ENCODE data around the gene ARMC9. TPM values are rescaled to one million over a fixed set of nuclear protein-coding genes. Genes with fewer than 3 reads are reported as not detected.

ARMC9 gene
- total RNA-seq, 4 donors from 2014 or later, result 0.20 to 7.2 (median 3.2) TPM

DNA sequence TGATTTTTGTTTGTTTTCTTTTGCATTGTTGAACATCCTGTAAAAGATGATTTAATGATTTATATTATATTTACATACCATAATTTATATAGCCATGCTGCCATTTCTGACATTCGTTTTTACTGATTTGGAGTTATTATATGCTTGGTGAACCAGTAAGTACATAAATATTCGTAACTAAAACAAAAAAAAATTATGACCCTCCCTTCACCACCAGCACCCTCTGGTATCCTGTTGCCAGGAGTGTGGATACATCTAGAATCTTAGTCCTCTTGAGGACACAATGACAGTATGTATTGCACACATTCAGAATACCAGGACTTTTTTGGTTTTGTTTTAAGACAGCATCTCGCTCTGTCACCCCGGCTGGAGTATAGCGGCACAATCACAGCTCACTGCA, 153.2 kb downstream of the ARMC9 start:
- ATAC-seq (no peak), DNase-seq (no peak)
- H3K4me1 ChIP-seq, result no peaks in the 10 kb centered on the region
- TF ChIP-seq POLR2A (IDR thresholded peaks at IDR 0.05), result no peak
- TF ChIP-seq, protein P1, sequence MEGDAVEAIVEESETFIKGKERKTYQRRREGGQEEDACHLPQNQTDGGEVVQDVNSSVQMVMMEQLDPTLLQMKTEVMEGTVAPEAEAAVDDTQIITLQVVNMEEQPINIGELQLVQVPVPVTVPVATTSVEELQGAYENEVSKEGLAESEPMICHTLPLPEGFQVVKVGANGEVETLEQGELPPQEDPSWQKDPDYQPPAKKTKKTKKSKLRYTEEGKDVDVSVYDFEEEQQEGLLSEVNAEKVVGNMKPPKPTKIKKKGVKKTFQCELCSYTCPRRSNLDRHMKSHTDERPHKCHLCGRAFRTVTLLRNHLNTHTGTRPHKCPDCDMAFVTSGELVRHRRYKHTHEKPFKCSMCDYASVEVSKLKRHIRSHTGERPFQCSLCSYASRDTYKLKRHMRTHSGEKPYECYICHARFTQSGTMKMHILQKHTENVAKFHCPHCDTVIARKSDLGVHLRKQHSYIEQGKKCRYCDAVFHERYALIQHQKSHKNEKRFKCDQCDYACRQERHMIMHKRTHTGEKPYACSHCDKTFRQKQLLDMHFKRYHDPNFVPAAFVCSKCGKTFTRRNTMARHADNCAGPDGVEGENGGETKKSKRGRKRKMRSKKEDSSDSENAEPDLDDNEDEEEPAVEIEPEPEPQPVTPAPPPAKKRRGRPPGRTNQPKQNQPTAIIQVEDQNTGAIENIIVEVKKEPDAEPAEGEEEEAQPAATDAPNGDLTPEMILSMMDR (IDR thresholded peaks at IDR 0.05 in 4 of 5, conservative IDR thresholded peaks at IDR 0.05 in 1 of 5), result no peak
- no peaks in the 10 kb centered on the region for H3K9me3 ChIP-seq
- no peak overlapping the region for H3K27ac ChIP-seq
- H3K4me3 ChIP-seq, result no peak overlapping the region
- H3K27me3 ChIP-seq, result no peaks in the 10 kb centered on the region
- in situ Hi-C loops (cut with MboI; ENCODE audit: low sequenced_read_pairs in 4 of 4) (no loop called here), intact Hi-C loops (cut with DNase I; ENCODE audit: low total_unique reads) (no loop called here)
- no peaks in the 10 kb centered on the region for H3K36me3 ChIP-seq

DNA sequence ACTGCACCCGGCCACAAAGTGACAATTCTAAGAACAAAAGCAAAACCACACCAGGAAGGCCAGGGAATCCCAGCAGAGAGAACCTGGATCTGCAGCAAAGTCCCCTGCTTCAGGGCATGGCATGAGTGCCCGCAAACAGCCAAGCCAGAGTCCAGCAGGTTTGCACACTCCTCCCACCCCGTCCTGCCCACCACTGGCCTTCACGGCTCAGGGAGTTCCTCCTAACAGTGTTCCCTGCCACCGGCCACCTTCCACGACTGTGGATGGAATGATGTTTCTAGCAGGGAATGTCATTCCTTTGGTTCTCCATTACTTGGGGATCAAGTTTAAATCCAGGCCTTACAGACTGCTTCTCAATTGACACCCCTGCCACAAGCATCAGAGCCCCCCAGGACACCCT, 155.0 kb downstream of the ARMC9 start:
- H3K9me3 ChIP-seq, result no peaks in the 10 kb centered on the region
- no peak for TF ChIP-seq POLR2A (IDR thresholded peaks at IDR 0.05)
- TF ChIP-seq, protein P1 (IDR thresholded peaks at IDR 0.05 in 4 of 5, conservative IDR thresholded peaks at IDR 0.05 in 1 of 5), result no peak
- no peaks in the 10 kb centered on the region for H3K36me3 ChIP-seq
- intact Hi-C loops (cut with DNase I; ENCODE audit: low total_unique reads) (no loop called here), in situ Hi-C loops (cut with MboI; ENCODE audit: low sequenced_read_pairs in 4 of 4) (no loop called here)
- H3K27ac ChIP-seq, result no peak overlapping the region
- DNase-seq (no peak), ATAC-seq (no peak)
- no peaks in the 10 kb centered on the region for H3K4me1 ChIP-seq
- H3K27me3 ChIP-seq, result no peaks in the 10 kb centered on the region
- no peak overlapping the region for H3K4me3 ChIP-seq

DNA sequence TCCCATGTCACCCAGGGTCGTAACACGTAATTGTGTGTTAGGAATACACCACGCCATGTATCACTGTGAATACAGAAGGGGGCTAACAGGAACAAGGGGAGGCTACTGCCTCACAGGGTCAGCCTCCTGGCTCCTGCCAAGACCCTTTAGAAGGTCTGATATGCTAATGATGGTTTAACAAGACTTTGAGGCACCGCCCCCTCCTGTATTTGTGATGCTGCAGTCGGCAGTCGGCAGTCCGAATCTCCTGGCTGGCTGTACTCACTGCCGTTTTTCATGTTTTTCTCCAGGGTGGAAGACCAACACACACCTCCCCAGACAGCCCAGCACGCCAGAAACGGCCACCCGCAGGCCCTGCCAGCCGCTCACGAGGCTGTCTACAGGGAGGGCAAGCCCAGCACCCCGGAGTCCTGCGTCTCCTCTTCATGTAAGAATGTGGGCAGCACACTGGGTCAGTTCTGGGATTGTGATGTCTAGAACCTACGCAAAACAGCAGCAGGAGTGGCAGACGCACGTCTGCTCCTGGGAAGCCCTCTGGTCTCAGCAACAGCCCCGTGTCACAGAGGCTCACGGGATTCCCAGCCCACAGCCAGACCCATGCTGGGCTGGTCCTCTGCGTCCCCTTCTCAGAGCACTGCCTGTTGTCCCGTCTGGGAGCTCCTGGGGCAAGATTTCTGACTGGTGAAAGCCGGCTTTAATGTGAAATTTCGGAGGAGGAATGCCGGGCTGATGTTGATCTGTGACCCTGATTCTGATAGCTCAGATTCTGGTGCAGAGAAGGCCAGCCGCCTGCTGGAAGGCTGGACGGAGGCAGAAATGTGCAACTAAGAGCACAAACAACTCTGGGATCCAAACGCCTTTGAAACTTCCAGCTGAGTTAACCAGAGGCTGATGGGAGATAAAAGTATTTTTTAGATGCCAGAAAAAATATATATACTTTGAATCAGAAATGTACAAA, 157.4 kb downstream of the ARMC9 start:
- in situ Hi-C loops (cut with MboI; ENCODE audit: low sequenced_read_pairs in 4 of 4) (no loop called here), intact Hi-C loops (cut with DNase I; ENCODE audit: low total_unique reads) (no loop called here)
- no peak for DNase-seq
- no peaks in the 10 kb centered on the region for H3K36me3 ChIP-seq
- no peaks in the 10 kb centered on the region for H3K27me3 ChIP-seq
- H3K27ac ChIP-seq, result no peak overlapping the region
- no peak overlapping the region for H3K4me3 ChIP-seq
- no peak for ATAC-seq
- no peaks in the 10 kb centered on the region for H3K4me1 ChIP-seq
- TF ChIP-seq, protein P1 (IDR thresholded peaks at IDR 0.05 in 4 of 5, conservative IDR thresholded peaks at IDR 0.05 in 1 of 5), result no peak
- TF ChIP-seq POLR2A (IDR thresholded peaks at IDR 0.05), result no peak
- no peaks in the 10 kb centered on the region for H3K9me3 ChIP-seq

DNA sequence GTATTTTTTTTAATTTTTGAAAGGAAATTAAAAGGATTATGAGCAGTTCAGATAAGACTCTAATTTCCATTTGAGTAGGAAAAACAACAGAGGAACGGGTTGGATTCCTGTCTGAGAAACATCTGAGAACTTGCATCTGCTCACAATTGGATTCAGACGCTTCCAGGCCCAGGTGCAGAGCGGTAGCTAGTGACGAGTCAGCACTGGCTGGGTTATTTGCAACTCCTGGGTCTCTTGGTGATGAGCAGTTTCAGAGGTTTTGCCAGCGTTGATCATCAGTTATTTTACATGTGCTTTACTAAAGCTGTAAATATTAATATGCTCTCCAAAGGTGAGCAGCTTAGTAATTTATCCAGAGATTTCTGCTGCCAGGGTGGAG, 158.0 kb downstream of the ARMC9 start:
- Histone ChIP-seq H3K27me3 (no peaks in the 10 kb centered on the region), H3K27ac (no peak overlapping the region), H3K9me3 (no peaks in the 10 kb centered on the region), H3K36me3 (no peaks in the 10 kb centered on the region), H3K4me3 (no peak overlapping the region), H3K4me1 (no peaks in the 10 kb centered on the region)
- in situ Hi-C loops (cut with MboI; ENCODE audit: low sequenced_read_pairs in 4 of 4), result no loop called here
- intact Hi-C loops (cut with DNase I; ENCODE audit: low total_unique reads), result no loop called here
- ATAC-seq (no peak), DNase-seq (no peak)
- TF ChIP-seq, protein P1 (IDR thresholded peaks at IDR 0.05 in 4 of 5, conservative IDR thresholded peaks at IDR 0.05 in 1 of 5), result no peak
- TF ChIP-seq POLR2A (IDR thresholded peaks at IDR 0.05), result no peak

Data from gastrocnemius medialis (tissue), 4 donors.